ENCODE results near the gene PRRT1. TPM values are rescaled to one million over a fixed set of nuclear protein-coding genes. Genes with fewer than 3 reads are reported as not detected.
A peak's percentile ranks its signal among the peaks of the same experiment; 100 is the strongest.

Gene PRRT1
- total and polyA plus RNA-seq, 2 experiments from 2014 or later: 0.10 to 4.0 TPM

- WGBS (ENCODE audit: low lambda C conversion rate, missing lambda C conversion rate): 73% methylated on average over 9 of the region's 9 CpGs
- H4K20me1 ChIP-seq (ENCODE audit: insufficient read depth, poor library complexity, severe bottlenecking): no peaks in the 10 kb centered on the region
- no peak for DNase-seq (ENCODE audit: low spot score)
- H3K27me3 ChIP-seq: no peaks in the 10 kb centered on the region
- no peak overlapping the region for H3K4me2 ChIP-seq
- H3K79me2 ChIP-seq: no peaks in the 10 kb centered on the region
- peak overlapping the region; percentile 84 for H3K27ac ChIP-seq
- no peak for TF ChIP-seq EZH2 (IDR thresholded peaks at IDR 0.05; ENCODE audit: borderline replicate concordance)
- no peak for TF ChIP-seq CTCF (IDR thresholded peaks at IDR 0.05; ENCODE audit: poor library complexity)
- TF ChIP-seq EZH2phosphoT487 (IDR thresholded peaks at IDR 0.05; ENCODE audit: low read depth, severe bottlenecking, unreplicated experiment): no peak
- H3K4me1 ChIP-seq (ENCODE audit: insufficient read depth): peaks cover 29% of the 10 kb centered on the region
- no peak overlapping the region for H3K4me3 ChIP-seq
- no peak overlapping the region for H2AFZ ChIP-seq
- H3K36me3 ChIP-seq (replicated peaks; ENCODE audit: insufficient read depth, low read depth): no peaks in the 10 kb centered on the region
- no peaks in the 10 kb centered on the region for H3K9me2 ChIP-seq (replicated peaks; ENCODE audit: insufficient read depth)
- H3K9me3 ChIP-seq (ENCODE audit: low read depth): no peaks in the 10 kb centered on the region
These were observed 39.2 kb downstream of the PRRT1 start for GRCh38 chr6:32112431-32112980.

- no peak overlapping the region for H2AFZ ChIP-seq
- no peak overlapping the region for H3K4me2 ChIP-seq
- no peaks in the 10 kb centered on the region for H4K20me1 ChIP-seq (ENCODE audit: insufficient read depth, poor library complexity, severe bottlenecking)
- TF ChIP-seq CTCF (IDR thresholded peaks at IDR 0.05; ENCODE audit: poor library complexity): no peak
- TF ChIP-seq EZH2 (IDR thresholded peaks at IDR 0.05; ENCODE audit: borderline replicate concordance): no peak
- no peak for TF ChIP-seq EZH2phosphoT487 (IDR thresholded peaks at IDR 0.05; ENCODE audit: low read depth, severe bottlenecking, unreplicated experiment)
- no peaks in the 10 kb centered on the region for H3K9me3 ChIP-seq (ENCODE audit: low read depth)
- H3K79me2 ChIP-seq: no peaks in the 10 kb centered on the region
- peak overlapping the region; percentile 24 for H3K27ac ChIP-seq
- no peaks in the 10 kb centered on the region for H3K27me3 ChIP-seq
- WGBS (ENCODE audit: low lambda C conversion rate, missing lambda C conversion rate): 78% methylated on average over 7 of the region's 7 CpGs
- H3K4me1 ChIP-seq (ENCODE audit: insufficient read depth): peaks cover 37% of the 10 kb centered on the region
- H3K36me3 ChIP-seq (replicated peaks; ENCODE audit: insufficient read depth, low read depth): no peaks in the 10 kb centered on the region
- H3K9me2 ChIP-seq (replicated peaks; ENCODE audit: insufficient read depth): no peaks in the 10 kb centered on the region
- DNase-seq (ENCODE audit: low spot score): no peak
- H3K4me3 ChIP-seq: no peak overlapping the region
These were observed 40.2 kb downstream of the PRRT1 start for GRCh38 chr6:32111424-32112066.

- H4K20me1 ChIP-seq (ENCODE audit: insufficient read depth, poor library complexity, severe bottlenecking): no peaks in the 10 kb centered on the region
- TF ChIP-seq CTCF (IDR thresholded peaks at IDR 0.05; ENCODE audit: poor library complexity): no peak
- no peak for TF ChIP-seq EZH2phosphoT487 (IDR thresholded peaks at IDR 0.05; ENCODE audit: low read depth, severe bottlenecking, unreplicated experiment)
- no peak for TF ChIP-seq EZH2 (IDR thresholded peaks at IDR 0.05; ENCODE audit: borderline replicate concordance)
- H3K36me3 ChIP-seq (replicated peaks; ENCODE audit: insufficient read depth, low read depth): no peaks in the 10 kb centered on the region
- H3K9me3 ChIP-seq (ENCODE audit: low read depth): no peaks in the 10 kb centered on the region
- 93% methylated on average over 7 of the region's 7 CpGs for WGBS (ENCODE audit: low lambda C conversion rate, missing lambda C conversion rate)
- H3K27ac ChIP-seq: no peak overlapping the region
- H2AFZ ChIP-seq: no peak overlapping the region
- no peaks in the 10 kb centered on the region for H3K9me2 ChIP-seq (replicated peaks; ENCODE audit: insufficient read depth)
- H3K79me2 ChIP-seq: no peaks in the 10 kb centered on the region
- DNase-seq (ENCODE audit: low spot score): no peak
- peaks cover 37% of the 10 kb centered on the region for H3K4me1 ChIP-seq (ENCODE audit: insufficient read depth)
- H3K4me2 ChIP-seq: no peak overlapping the region
- no peak overlapping the region for H3K4me3 ChIP-seq
- H3K27me3 ChIP-seq: no peaks in the 10 kb centered on the region
These were observed 41.1 kb downstream of the PRRT1 start for GRCh38 chr6:32110632-32111031.
